ENCODE measurements around the gene NUDT15.

DNA sequence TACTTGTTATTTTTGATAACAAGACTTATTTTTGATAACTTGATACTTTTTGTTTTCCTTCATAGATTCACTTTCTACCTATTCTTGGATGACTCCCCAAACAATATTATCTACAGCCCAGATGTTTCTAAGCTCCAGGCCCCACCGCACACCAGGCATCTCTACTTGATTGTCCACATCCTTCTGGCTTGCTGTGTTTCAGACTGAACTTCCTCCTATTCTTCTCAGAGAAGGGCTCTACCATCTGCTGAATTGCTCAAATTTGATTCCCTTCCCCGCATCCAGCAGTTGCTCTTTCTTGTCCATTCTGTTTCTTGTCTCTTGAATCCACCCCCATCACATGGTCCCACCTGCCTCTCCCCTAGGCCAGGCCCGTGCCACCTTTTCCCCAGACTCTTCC lies 13.0 kb downstream of the NUDT15 start:
- TF ChIP-seq POLR2A (IDR thresholded peaks at IDR 0.05) = no peak
- TF ChIP-seq, protein P1, sequence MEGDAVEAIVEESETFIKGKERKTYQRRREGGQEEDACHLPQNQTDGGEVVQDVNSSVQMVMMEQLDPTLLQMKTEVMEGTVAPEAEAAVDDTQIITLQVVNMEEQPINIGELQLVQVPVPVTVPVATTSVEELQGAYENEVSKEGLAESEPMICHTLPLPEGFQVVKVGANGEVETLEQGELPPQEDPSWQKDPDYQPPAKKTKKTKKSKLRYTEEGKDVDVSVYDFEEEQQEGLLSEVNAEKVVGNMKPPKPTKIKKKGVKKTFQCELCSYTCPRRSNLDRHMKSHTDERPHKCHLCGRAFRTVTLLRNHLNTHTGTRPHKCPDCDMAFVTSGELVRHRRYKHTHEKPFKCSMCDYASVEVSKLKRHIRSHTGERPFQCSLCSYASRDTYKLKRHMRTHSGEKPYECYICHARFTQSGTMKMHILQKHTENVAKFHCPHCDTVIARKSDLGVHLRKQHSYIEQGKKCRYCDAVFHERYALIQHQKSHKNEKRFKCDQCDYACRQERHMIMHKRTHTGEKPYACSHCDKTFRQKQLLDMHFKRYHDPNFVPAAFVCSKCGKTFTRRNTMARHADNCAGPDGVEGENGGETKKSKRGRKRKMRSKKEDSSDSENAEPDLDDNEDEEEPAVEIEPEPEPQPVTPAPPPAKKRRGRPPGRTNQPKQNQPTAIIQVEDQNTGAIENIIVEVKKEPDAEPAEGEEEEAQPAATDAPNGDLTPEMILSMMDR (IDR thresholded peaks at IDR 0.05) = no peak

All from Peyer's patch (tissue), 4 donors.